Activated T-cell treated with anti-CD3 and anti-CD28 coated beads for 1 hour (primary cell): ENCODE data around the gene CPNE9.
A peak's percentile ranks its signal among the peaks of the same experiment; 100 is the strongest.

ENCODE experiments used
- DNase-seq: peaks from one replicate; pipeline ENCODE4 v3.0.0-alpha.2; 2020; ENCODE audit warnings: low read depth

The CPNE9 gene

DNA sequence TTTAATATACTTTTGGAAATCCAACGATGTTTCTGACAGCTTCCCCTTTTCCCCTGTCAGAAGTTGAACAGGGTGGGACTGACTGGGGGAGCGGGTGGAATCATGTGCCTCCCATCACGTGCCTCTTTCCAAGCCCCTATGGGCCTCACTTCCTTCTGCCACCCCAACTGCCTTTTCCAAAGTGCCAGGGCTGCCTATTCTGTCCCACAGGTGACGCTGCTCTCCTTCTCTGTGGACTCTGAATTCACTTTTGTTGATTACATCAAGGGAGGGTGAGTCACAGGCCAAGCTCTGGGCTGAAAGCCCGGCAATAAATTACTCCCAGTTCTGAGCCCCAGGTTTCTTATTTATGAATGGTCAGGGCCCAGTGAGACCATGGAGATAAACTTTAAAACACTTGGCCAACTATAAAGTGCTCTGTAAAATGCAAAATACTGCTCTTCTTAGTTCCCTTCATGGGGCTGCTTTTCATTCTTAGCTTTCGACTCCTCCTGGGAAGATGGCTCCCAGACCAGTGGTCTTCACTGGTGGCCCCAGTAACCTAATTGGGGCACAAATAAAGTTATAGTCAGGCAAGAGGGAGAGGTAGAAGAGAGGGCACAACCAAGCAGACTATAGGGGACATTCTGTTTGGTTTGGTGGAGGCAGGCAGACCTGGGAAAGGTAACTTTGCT lies 12.3 kb downstream of the CPNE9 start:
- no peak for DNase-seq

DNA sequence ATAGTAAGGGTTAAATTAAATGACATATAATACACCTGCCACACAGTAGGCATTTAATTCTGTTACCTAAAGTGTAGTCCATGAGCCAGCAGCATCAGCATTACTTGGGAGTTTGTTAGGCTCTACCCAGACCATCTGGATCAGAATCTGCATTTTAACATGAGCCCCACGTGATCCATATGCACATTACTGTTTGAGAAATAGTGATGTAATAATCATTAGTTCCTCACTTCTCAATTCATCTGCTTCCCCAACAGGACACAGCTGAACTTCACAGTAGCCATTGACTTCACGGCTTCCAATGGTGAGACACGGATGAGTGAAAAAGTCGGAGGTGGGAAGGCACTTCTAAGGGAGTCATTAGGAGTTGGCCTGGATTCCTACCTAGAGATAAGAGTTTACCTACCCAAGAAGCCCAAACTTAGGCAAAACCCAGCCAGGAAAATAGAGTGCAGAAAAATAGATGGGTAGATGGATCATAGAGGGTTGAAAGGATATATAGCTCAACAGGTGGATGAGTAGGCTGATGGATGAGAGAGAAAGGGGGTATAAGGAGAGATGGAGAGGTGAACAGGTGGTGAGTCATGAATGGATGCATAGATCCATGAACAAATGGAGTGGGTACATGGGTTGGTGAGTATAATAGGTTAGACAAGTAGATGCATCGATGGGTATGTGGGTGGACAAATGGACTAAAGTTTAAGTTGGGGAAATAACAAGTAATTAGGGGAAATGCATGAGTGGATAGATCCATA lies 13.3 kb downstream of the CPNE9 start:
- no peak for DNase-seq

DNA sequence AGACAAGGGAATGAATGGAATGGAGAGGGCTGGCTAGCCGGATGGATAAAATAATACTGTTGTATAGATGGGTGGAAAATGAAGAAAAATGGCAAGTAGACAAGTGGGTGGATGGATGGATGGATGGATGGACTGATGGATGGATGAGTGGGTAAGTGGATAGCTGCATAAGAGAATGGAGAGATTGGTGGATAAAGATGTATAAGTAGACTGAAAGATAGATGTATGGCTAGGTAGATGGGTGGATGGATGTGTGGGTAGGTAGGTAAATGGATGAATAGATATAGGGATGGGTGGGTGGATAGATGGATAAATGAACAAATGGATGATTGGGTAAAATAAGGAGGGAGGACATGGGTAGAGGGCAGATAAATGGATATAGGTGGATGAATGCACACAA lies 13.9 kb downstream of the CPNE9 start:
- no peak for DNase-seq

DNA sequence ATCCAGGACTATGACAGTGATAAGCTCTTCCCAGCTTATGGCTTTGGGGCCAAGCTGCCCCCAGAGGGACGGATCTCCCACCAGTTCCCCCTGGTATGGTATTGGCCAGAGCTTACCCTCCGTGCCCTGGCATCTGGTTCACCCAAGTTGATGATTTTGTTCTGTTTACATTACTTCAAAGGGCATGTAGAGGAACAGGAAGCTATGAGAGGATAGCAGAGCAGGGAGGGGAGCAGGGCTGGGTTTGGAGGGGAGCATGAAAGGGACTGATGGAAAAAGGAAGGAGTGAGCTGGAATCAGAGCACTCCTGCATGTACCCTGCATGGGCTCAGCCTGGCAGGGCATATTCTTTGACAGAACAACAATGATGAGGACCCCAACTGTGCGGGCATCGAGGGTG lies 14.5 kb downstream of the CPNE9 start:
- no peak for DNase-seq

DNA sequence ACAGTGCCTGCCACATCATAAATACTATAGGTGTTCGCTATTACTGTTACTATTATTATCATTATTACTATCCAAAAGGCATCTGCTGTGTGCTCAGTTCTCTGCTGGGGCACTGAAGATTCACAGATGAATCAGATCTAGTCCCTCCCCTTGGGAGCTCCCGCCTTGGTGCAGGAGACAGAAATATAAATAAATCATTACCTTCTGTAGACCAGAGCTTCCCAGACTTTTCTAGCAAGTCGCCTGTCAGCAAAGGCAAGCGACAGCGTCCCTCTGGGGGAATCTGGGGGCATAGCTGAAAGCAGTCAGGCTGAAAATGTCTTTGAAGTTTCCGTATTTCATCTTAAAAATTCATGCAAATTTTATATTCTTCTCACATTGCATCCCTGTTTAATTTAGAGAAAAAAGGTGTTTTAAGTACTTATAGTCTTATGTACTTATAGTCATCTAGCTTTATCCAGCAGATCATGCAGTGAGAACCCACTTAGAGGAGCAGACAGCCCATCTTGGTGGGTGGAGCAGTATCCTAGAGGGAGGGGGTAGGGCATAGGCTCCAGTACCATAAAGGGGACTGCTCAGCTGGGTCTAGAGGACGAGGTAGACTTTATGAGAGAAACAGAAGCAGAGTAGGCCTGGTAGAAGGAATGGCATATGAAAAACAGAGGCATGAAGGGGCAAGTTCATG lies 17.5 kb downstream of the CPNE9 start:
- no peak for DNase-seq

DNA sequence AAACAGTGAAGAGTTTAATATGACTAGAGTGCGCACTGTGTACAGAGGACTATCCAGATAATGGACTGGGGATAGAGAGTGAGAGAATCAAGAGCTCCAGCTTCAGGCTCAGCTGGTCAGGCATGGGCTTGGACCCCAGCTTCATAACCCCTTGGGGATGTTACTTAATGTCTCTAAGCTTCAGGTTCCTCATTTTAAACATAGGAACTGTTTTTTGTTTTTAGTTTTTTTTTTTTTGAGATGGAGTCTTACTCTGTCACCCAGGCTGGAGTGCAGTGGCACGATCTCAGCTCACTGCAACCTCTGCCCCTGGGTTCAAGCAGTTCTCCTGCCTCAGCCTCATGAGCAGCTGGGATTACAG lies 18.0 kb downstream of the CPNE9 start:
- DNase-seq = no peak

DNA sequence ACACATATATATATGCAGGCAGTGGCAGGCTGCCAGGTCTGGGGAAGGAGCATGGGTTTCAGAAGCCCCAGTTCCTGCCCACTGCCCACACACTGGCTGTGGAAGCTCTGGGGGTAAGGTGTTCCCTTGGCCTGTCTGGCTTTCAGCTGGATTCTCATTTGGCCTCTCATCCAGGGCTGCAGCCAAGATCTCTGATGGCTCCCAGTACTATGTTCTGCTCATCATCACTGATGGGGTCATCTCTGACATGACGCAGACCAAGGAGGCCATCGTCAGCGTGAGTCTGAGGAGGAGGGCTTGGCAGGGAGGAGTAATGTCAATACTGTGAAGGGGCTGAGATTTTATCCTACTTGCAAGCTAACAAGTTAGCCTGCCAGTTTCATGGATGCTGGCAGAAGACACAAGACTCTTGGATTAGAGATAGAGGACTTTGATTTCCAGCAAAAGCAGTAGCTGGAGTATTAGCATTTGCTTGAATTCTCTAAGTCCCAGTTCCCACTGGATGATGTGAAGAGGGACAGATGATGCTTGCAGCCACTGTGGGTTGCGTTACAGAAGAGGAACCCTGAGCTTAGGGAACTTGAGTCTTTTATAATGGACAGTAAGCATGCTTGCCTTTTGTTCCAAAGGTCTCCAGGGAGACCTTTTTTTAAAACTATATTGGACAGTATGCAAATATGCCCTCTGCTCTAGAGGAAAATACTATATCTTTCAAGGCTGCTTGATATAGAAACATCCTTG lies 22.3 kb downstream of the CPNE9 start:
- DNase-seq = no peak

DNA sequence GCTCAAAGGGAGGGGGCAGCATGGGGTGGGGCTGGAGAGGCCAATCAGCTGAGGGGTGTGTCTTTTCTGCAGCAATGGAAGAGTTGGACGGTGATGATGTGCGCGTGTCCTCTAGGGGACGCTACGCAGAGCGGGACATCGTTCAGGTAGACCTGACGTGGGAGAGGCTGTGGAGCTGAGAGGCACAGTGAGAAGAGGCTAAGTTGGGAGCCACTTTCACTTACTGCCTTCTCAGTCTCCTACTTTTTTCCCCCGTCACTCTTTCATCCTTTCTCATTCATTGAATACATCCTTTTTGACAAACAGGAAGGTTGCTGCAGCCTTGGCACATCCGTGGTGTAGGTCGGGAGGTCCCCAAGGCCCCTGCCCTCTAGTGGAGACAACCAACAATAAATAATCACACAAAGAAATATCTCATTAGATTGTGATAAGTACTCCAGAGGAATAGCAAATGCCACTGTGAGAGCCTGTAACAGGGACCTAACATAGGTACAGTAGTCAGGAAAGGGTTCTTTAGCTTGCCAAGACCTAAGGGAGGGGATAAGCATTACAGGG lies 23.5 kb downstream of the CPNE9 start:
- DNase-seq = peak; percentile 38

DNA sequence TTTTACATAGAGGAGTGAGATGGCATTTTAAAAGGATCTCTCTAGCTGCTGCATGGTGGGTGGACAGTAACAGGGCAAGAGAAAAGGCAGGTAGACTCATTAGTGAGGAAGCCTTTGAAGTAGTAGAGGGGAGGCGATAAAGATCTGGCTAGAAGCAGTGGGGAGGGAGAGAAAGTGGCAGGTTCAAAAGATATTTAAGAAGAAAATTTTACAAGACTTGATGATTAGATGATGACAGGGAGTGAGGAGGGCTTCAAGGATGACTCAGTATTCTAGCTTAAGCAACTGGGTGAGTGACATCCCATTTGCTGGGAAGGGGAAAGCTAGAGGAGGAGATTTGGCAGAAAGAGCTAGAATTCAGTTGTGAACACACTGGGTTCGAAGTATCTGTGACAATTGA lies 24.1 kb downstream of the CPNE9 start:
- DNase-seq = no peak

DNA sequence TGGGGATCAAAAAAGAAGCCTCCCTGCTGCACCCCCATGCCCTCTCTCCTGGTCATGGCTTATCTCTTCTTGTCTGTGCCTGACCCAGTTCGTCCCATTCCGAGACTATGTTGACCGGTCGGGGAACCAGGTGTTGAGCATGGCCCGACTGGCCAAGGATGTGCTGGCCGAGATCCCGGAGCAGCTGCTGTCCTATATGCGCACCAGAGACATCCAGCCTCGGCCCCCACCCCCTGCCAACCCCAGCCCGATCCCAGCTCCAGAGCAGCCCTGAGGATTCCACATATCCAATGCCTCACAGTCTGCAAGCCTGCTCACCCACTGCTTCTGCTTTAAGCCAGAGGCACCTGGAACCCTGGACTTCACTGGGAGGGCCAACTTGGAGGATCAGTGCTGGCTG lies 25.8 kb downstream of the CPNE9 start:
- no peak for DNase-seq

DNA sequence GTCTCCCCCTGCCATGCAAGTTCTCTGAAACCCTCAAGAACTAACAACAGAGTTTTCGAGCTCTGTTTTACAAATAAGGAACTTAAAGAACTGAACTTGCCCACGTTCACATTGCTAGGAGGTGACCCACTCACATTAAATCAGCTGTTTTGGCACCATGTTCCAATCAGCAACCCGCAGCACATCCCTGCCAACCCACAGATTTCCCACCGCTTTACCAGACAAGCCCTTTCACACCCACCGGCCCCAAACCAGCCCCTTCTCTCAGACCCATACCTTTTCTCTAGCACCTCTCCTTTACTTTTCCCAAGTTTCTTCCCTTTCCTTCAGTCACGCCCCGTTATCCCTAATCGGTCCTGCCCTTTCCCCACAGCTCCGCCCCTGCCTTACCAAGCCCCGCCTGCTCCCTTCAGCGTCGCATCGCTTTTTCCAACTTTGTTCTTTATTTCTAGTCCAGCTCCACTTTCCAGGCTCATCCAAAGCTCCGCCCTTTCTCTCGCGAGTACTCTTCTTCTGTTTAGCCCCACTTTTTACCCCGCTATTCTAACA lies 27.1 kb downstream of the CPNE9 start:
- no peak for DNase-seq

DNA sequence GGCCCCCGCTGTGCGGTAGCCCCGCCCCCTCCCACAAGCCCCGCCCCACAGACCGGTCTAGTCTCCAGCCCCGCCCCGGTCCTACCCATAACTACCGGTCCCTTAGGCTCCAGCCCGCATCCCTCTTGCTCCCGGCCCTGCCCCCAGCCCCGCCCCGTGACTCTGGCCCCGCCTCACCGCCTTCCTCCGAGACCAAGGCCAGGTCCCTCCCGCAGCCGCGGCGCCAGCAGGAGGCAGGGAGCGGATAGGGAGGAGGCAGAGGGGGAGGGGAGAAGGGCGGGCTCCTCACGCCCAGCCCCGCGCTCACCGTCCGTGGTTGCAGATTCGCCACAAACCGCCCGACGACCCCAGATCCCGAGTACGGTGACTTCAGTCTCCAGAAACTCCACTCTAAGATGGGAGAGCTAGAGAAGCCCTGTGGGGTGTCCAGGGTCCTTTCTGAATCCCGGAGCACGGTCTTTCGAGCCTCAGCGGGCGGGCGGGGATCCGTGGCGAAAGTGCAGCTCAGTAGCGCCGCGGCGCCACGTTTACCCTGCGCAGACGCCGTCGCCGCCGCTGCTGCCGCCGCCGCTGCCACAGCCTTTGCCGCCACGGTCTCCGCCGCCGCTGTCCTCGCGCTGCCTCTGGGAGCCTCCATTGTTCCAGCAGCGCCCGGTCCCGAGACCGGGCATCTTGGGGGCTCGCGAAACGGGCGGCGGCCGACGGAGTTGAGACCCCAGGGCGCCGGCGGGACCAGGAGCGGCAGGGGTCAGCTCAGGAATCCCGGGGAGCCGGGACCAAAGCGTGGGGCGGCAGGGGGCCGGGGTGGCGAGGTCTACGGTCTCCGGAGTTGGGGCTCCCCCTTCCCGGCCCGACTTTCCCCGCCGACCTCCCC lies 27.8 kb downstream of the CPNE9 start, which contains the start of gene BRPF1:
BRPF1 (plus strand) TSS at position 530 of the 874 bp plus-strand sequence. CDS start 2,406 bp downstream, outside the sequence.
- DNase-seq = peak; percentile 98

DNA sequence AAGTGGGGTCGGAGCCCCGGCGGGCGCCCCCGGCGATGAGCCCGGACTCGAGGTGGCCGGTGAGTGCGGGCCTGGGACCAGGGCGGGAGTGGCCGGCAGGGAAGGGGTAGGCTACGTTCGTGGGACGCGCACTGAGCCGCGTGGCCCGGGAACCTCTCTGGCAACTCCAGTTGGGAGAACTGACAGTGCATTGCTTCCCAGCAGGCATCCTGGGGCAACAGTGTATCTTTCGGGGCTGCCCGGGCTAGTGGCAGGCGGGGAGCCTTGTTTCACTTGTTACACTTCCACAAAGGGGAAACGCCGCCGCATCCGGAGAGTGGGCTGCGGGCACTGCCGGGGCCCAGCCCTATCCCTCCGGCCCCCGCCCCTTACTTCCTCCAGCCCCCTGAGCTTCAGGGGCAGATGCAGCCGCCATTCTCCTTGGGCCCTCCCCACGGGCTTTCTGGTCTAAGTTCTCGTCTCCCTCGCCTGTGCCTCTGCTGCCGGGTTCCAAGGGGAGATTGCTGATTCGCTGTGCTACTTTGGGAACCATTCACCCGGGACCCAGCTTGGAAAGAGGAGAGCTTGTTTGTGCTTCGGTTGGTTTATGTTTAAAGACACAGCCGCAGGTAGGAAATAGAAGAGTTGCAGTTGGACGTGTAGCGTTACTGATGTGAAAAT lies 28.6 kb downstream of the CPNE9 start:
- DNase-seq = peak; percentile 25

DNA sequence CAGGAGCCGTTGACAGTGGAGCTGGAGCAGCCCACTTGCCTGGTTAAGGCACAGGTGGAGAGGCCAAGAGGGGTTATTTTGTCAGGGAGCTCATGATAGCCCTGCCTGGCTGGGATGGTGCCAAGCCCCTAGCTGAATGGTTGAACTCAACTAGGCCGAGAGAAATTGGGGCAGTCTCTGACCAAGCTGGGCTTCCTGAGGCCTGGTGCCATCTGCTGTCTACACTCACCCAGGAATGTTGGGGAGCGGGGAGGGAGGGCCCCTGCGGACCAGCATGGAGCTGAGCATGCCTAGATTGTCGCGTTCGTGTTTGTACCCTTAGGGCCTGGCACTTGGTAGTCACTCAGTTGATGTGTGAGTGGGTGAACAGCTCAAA lies 29.1 kb downstream of the CPNE9 start:
- no peak for DNase-seq

DNA sequence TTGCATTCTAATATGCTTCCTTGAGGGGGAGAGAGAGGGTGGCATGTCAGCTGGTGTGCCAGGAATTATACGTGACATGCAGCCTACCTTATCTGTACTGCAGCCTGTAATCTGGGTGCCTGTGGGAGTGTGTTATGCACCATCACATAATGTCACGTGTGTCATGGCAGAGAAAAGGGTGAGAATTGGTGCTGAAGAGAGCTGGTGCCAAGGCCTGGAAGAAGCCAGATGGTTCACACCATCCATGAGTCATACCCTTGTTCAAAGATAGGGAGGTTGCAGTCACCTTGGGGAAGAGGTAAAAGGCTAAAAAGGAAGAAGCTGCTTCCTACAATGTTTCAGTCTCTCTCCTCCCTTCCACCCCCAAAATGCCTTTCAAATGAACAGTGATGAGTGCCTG lies 33.2 kb downstream of the CPNE9 start:
- no peak for DNase-seq

DNA sequence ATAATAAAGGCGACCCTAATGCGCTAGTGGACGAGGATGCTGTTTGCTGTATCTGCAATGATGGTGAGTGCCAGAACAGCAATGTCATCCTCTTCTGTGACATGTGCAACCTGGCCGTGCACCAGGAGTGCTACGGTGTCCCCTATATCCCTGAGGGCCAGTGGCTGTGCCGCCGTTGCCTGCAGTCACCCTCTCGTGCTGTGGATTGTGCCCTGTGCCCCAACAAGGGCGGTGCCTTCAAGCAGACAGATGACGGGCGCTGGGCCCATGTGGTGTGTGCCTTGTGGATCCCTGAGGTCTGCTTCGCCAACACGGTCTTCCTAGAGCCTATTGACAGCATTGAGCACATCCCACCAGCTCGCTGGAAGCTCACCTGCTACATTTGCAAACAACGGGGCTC lies 35.5 kb downstream of the CPNE9 start:
- no peak for DNase-seq

DNA sequence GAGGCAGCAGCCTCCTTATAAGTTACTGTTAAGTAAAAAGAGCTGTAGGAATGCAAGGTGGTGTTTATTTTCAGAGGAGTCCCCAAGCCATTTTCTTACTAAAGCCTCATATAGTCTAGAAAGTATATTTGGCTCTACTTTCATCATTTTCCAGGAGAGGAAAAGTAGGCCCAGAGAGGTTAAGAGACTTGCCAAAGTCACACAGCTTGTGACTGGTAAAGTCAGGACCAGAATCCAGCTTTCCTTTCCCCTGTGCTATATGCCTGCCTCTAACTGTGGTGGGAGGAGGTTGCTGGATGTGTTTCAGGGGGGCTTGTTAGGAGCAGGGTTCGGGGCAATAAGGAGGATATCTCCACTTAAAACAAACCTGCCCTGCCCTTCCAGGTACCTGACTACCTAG lies 38.9 kb downstream of the CPNE9 start:
- DNase-seq = no peak

DNA sequence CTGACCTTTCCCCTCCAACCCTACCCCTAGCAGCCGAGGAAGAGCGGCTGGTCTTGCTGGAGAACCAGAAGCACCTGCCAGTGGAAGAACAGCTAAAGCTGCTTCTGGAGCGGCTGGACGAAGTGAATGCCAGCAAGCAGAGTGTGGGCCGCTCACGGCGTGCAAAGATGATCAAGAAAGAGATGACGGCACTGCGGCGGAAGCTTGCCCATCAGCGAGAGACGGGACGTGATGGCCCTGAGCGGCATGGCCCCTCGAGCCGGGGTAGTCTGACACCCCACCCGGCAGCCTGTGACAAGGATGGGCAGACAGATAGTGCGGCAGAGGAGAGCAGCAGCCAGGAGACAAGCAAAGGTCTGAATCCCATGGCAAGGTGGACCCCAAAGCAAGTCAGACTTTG lies 39.9 kb downstream of the CPNE9 start:
- DNase-seq = no peak

DNA sequence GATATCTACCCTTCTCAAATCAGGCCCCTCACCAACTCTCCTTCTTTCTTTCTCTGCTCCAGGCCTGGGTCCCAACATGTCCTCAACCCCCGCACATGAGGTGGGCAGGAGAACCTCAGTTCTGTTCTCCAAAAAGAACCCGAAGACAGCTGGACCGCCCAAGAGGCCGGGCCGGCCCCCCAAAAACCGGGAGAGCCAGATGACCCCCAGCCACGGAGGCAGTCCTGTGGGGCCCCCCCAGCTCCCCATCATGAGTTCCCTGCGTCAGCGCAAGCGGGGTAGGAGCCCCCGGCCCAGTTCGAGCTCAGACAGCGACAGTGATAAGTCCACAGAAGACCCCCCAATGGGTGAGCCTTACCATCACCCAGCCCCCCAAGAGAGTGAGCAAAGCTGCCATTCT lies 40.5 kb downstream of the CPNE9 start:
- DNase-seq = no peak

DNA sequence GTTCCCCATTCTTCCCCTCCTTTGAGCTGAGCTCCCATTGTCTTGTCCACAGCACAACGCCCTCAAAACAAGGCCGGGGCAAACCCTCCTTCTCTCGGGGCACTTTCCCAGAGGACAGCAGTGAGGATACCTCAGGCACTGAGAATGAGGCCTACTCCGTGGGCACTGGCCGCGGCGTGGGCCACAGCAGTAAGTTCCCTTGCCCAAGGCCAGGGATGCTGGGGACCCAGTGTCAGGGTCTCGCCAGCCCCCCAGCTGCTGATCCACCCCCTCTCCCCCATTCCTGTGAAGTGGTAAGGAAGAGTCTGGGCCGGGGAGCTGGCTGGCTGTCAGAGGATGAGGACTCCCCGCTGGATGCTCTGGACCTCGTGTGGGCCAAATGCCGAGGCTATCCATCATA lies 41.9 kb downstream of the CPNE9 start:
- no peak for DNase-seq
